H9 (cell line): ENCODE results near the gene IQGAP3. TPM values are rescaled to one million over a fixed set of nuclear protein-coding genes. Genes with fewer than 3 reads are reported as not detected.

ENCODE experiments used
- DNase-seq: peaks from one replicate; pipeline ENCODE4 v3.0.0-alpha.2; 2017
- H2AFZ ChIP-seq: one replicate; pipeline ENCODE4 v1.6.1; 2013; ENCODE audit warnings: mild to moderate bottlenecking, low read length, control low read depth, moderate library complexity
- H2AK5ac ChIP-seq: 2 replicates; pipeline ENCODE4 v1.6.1; 2013; ENCODE audit warnings: low read length, control low read depth, mixed read lengths; ENCODE audit not compliant: insufficient read length
- H2BK120ac ChIP-seq: one replicate; pipeline ENCODE4 v1.6.1; 2013; ENCODE audit warnings: low read depth, mild to moderate bottlenecking, low read length, control low read depth, inconsistent platforms; ENCODE audit not compliant: poor library complexity, severe bottlenecking
- H2BK12ac ChIP-seq: 2 replicates; pipeline ENCODE4 v1.6.1; 2013; ENCODE audit warnings: low read length, control low read depth, mixed read lengths, low read depth; ENCODE audit not compliant: insufficient read length
- H2BK15ac ChIP-seq: 2 replicates; pipeline ENCODE4 v1.6.1; 2013; ENCODE audit warnings: low read depth, low read length, control low read depth
- H2BK20ac ChIP-seq: one replicate; pipeline ENCODE4 v1.6.1; 2013; ENCODE audit warnings: low read depth, mild to moderate bottlenecking, low read length, control low read depth, inconsistent platforms; ENCODE audit not compliant: poor library complexity, severe bottlenecking
- H2BK5ac ChIP-seq: 2 replicates; pipeline ENCODE4 v1.6.1; 2013; ENCODE audit warnings: low read length, control low read depth, mixed read lengths; ENCODE audit not compliant: insufficient read length
- H3K14ac ChIP-seq: 2 replicates; pipeline ENCODE4 v1.6.1; 2013; ENCODE audit warnings: low read length, control low read depth; ENCODE audit not compliant: insufficient read depth
- H3K18ac ChIP-seq: 2 replicates; pipeline ENCODE4 v1.6.1; 2013; ENCODE audit warnings: low read depth, mild to moderate bottlenecking, mixed read lengths, low read length, control low read depth; ENCODE audit not compliant: insufficient read length
- H3K23ac ChIP-seq: 2 replicates; pipeline ENCODE4 v1.6.1; 2013; ENCODE audit warnings: low read length, control low read depth, mixed read lengths, low read depth; ENCODE audit not compliant: insufficient read length
- H3K23me2 ChIP-seq: 2 replicates; pipeline ENCODE4 v1.6.1; 2013; ENCODE audit warnings: low read depth, mild to moderate bottlenecking, mixed read lengths, low read length, control low read depth; ENCODE audit not compliant: insufficient read length, poor library complexity, severe bottlenecking
- H3K27ac ChIP-seq: 2 replicates; pipeline ENCODE4 v1.5.1; 2013; ENCODE audit warnings: low read length, control low read depth, mixed read lengths, low read depth; ENCODE audit not compliant: insufficient read length
- H3K27me3 ChIP-seq: 2 replicates; pipeline ENCODE4 v1.6.1; 2013; ENCODE audit warnings: low read length, control low read depth, inconsistent platforms; ENCODE audit not compliant: insufficient read depth
- H3K4ac ChIP-seq: 2 replicates; pipeline ENCODE4 v1.6.1; 2013; ENCODE audit warnings: low read depth, mild to moderate bottlenecking, control low read depth, inconsistent platforms, low read length, moderate library complexity
- H3K4me1 ChIP-seq: 2 replicates; pipeline ENCODE4 v1.6.1; 2013; ENCODE audit warnings: low read length, control low read depth, inconsistent platforms; ENCODE audit not compliant: insufficient read depth
- H3K4me2 ChIP-seq: 2 replicates; pipeline ENCODE4 v1.6.1; 2013; ENCODE audit warnings: low read length, control low read depth, mixed read lengths; ENCODE audit not compliant: insufficient read length, insufficient read depth
- H3K56ac ChIP-seq: 2 replicates; pipeline ENCODE4 v1.6.1; 2013; ENCODE audit warnings: low read depth, mild to moderate bottlenecking, mixed read lengths, low read length, control low read depth; ENCODE audit not compliant: insufficient read length
- H3K79me1 ChIP-seq: 2 replicates; pipeline ENCODE4 v1.6.1; 2013; ENCODE audit warnings: low read depth, mild to moderate bottlenecking, moderate library complexity, low read length, control low read depth, inconsistent platforms; ENCODE audit not compliant: insufficient read depth, poor library complexity, severe bottlenecking
- H3K79me2 ChIP-seq: 2 replicates; pipeline ENCODE4 v1.6.1; 2013; ENCODE audit warnings: low read length, control low read depth, inconsistent platforms; ENCODE audit not compliant: insufficient read depth
- H3K9ac ChIP-seq: 2 replicates; pipeline ENCODE4 v1.6.1; 2013; ENCODE audit warnings: low read length, control low read depth, mixed read lengths; ENCODE audit not compliant: insufficient read length; ENCODE audit errors: extremely low read depth
- H3K9me3 ChIP-seq: one replicate; pipeline ENCODE4 v1.6.1; 2013; ENCODE audit warnings: low read depth, low read length, inconsistent platforms; ENCODE audit not compliant: control insufficient read depth
- H3T11ph ChIP-seq: one replicate; pipeline ENCODE4 v1.6.1; 2013; ENCODE audit warnings: mild to moderate bottlenecking, low read length, control low read depth, inconsistent platforms
- H4K20me1 ChIP-seq: one replicate; pipeline ENCODE4 v1.6.1; 2013; ENCODE audit not compliant: control insufficient read depth, insufficient read length, insufficient read depth
- H4K5ac ChIP-seq: 2 replicates; pipeline ENCODE4 v1.6.1; 2013; ENCODE audit warnings: low read depth, mild to moderate bottlenecking, mixed read lengths, low read length, control low read depth; ENCODE audit not compliant: insufficient read length
- H4K8ac ChIP-seq: replicated peaks from 2 replicates; pipeline ENCODE4 v1.6.1; 2013; ENCODE audit warnings: low read length, control low read depth, mixed read lengths, low read depth; ENCODE audit not compliant: insufficient read length
- H4K91ac ChIP-seq: 2 replicates; pipeline ENCODE4 v1.6.1; 2013; ENCODE audit warnings: low read depth, mild to moderate bottlenecking, moderate library complexity, mixed read lengths, low read length, control low read depth; ENCODE audit not compliant: insufficient read length
- H3K27ac Mint-ChIP-seq, 3 experiments: 2 replicates in 2 of 3; 3 replicates in 1 of 3; pipeline ENCODE4 v1.8.0; 2020 to 2021; ENCODE audit warnings: mixed read lengths in 3 of 3, mild to moderate bottlenecking in 1 of 3, moderate library complexity in 1 of 3
- H3K27me3 Mint-ChIP-seq: 2 replicates; pipeline ENCODE4 v1.8.0; 2021; ENCODE audit warnings: low read depth, mild to moderate bottlenecking, moderate library complexity, mixed read lengths
- H3K36me3 Mint-ChIP-seq, 3 experiments: 2 replicates in 2 of 3; 3 replicates in 1 of 3; pipeline ENCODE4 v1.8.0; 2020 to 2021; ENCODE audit warnings: low read depth in 3 of 3, mixed read lengths in 3 of 3; ENCODE audit not compliant: insufficient read depth in 1 of 3
- H3K4me1 Mint-ChIP-seq, 2 experiments: 2 replicates each; pipeline ENCODE4 v1.8.0; 2020; ENCODE audit warnings: mixed read lengths in 2 of 2
- H3K4me3 Mint-ChIP-seq, 2 experiments: 2 replicates in 1 of 2; 3 replicates in 1 of 2; pipeline ENCODE4 v1.8.0; 2020 to 2021; ENCODE audit warnings: mild to moderate bottlenecking in 2 of 2, mixed read lengths in 2 of 2, moderate library complexity in 1 of 2
- H3K9me3 Mint-ChIP-seq, 2 experiments: 2 replicates in 1 of 2; 3 replicates in 1 of 2; pipeline ENCODE4 v1.8.0; 2020; ENCODE audit warnings: mild to moderate bottlenecking in 2 of 2, mixed read lengths in 2 of 2, moderate library complexity in 1 of 2
- CTCF ChIP-seq: fragments of 200-600 bp; sonication (generic); conservative IDR thresholded peaks from 3 replicates; pipeline ENCODE4 v1.8.0; 2021; ENCODE audit warnings: antibody characterized with exemption, mild to moderate bottlenecking
- WGBS: extraction: QIAGEN DNeasy Blood & Tissue Kit; methylation state at CpG from one replicate; pipeline ENCODE4 v1.1.7; 2013; ENCODE audit warnings: missing lambda C conversion rate, low lambda C conversion rate, mixed read lengths; ENCODE audit not compliant: insufficient read length; ENCODE audit errors: extremely low coverage; 5-methylcytosine and 5-hydroxymethylcytosine counted together
- total RNA-seq: library from RNA; stranded (reverse); gene quantifications from 2 replicates; pipeline ENCODE4 v1.2.1, GENCODE V29; 2021

Gene IQGAP3
- total RNA-seq, 1 experiment from 2014 or later = 24.5 TPM

- H3K27ac Mint-ChIP-seq = peak overlapping the region; percentile 11 to 78 (median 70); a peak in 6 of 7 replicates
- Histone ChIP-seq H4K20me1 (no peaks in the 10 kb centered on the region), H2BK12ac (no peak overlapping the region), H2BK120ac (no peak overlapping the region), H3K79me2 (no peaks in the 10 kb centered on the region), H3K4me2 (no peak overlapping the region), H3K9ac (no peak overlapping the region), H3K9me3 (no peaks in the 10 kb centered on the region), H3K27ac (no peak overlapping the region), H3K27me3 (no peaks in the 10 kb centered on the region), H3K14ac (no peak overlapping the region), H2AFZ (no peak overlapping the region), H4K8ac (no peak overlapping the region), H4K5ac (no peak overlapping the region), H2BK15ac (no peak overlapping the region), H2BK20ac (no peak overlapping the region), H4K91ac (no peak overlapping the region), H3T11ph (no peak overlapping the region), H3K79me1 (no peaks in the 10 kb centered on the region), H3K4me1 (peaks cover 8% of the 10 kb centered on the region; the same call in 1 of the 2 replicates), H3K4ac (no peak overlapping the region), H2BK5ac (no peak overlapping the region), H2AK5ac (no peak overlapping the region), H3K23ac (no peak overlapping the region), H3K23me2 (no peaks in the 10 kb centered on the region), H3K18ac (no peak overlapping the region), H3K56ac (no peak overlapping the region)
- no peak for DNase-seq
- no peaks in the 10 kb centered on the region for H3K9me3 Mint-ChIP-seq
- TF ChIP-seq CTCF = no peak
- peaks cover 17% of the 10 kb centered on the region in 2 experiments for H3K4me1 Mint-ChIP-seq
- no peaks in the 10 kb centered on the region for H3K27me3 Mint-ChIP-seq
- WGBS = no CpG with 5 or more reads among the region's 6 CpGs
- H3K36me3 Mint-ChIP-seq = peaks cover 13 to 46% (median 34%) of the 10 kb centered on the region in 3 experiments; a peak in 6 of 7 replicates
- H3K4me3 Mint-ChIP-seq = peak overlapping the region in 1 of 2 experiments; percentile 39; a peak in 1 of 5 replicates
Measured at GRCh38 chr1:156525071-156525501, 47.3 kb downstream of the IQGAP3 start.
